OCI-LY1 (cell line): ENCODE results near the gene VAV3.
A peak's percentile ranks its signal among the peaks of the same experiment; 100 is the strongest.

Experiments
- EZH2 ChIP-seq: fragments of 200-600 bp; sonication (generic), shearing (Covaris generic); IDR thresholded peaks from 2 replicates; pipeline ENCODE4 v1.8.0; 2017; ENCODE audit warnings: borderline replicate concordance, mixed run types, mild to moderate bottlenecking, antibody characterized with exemption, low read length, moderate library complexity, mixed read lengths
- TF ChIP-seq, protein P1 (sequence below): fragments of 200-600 bp; sonication (generic), shearing (Covaris generic); IDR thresholded peaks from 2 replicates; pipeline ENCODE4 v1.5.1; 2017; ENCODE audit warnings: mild to moderate bottlenecking, antibody characterized with exemption, low read length, moderate library complexity, mixed read lengths

DNA sequence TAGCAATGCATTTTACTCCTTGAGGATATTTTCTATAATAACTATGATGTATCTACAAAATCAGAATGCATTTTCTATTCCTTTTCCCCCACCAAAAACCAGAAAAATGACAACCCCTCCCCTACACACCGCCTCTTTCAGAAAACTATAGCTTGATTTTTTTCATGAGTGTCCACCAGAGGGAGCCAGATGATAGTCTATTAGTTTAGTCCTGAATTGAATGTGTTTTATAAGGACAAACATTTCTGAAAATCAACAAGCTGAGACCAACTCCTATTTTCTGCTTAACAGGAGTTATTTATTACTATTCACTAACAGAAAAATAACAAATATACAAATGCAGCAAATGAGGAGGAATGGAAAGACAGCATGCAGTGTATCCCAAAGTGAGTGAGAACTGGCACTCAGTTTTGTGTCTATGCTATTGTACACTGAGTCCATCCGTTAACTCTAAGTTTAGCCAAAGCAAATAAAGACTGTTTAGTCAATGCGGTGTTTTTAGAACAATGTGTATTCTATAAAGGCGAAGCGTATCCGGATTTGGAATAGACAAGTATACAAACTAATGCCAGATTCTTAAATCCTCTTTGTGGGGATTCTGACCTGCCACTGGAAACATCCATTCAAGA is 182.6 kb downstream of the VAV3 start:
- TF ChIP-seq, protein P1, sequence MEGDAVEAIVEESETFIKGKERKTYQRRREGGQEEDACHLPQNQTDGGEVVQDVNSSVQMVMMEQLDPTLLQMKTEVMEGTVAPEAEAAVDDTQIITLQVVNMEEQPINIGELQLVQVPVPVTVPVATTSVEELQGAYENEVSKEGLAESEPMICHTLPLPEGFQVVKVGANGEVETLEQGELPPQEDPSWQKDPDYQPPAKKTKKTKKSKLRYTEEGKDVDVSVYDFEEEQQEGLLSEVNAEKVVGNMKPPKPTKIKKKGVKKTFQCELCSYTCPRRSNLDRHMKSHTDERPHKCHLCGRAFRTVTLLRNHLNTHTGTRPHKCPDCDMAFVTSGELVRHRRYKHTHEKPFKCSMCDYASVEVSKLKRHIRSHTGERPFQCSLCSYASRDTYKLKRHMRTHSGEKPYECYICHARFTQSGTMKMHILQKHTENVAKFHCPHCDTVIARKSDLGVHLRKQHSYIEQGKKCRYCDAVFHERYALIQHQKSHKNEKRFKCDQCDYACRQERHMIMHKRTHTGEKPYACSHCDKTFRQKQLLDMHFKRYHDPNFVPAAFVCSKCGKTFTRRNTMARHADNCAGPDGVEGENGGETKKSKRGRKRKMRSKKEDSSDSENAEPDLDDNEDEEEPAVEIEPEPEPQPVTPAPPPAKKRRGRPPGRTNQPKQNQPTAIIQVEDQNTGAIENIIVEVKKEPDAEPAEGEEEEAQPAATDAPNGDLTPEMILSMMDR: peak; percentile 81
- TF ChIP-seq EZH2: no peak
